ENCODE measurements around the gene TMEM263. TPM values are rescaled to one million over a fixed set of nuclear protein-coding genes. Genes with fewer than 3 reads are reported as not detected.

TMEM263 gene
- total and polyA plus RNA-seq, 2 of the 8 experiments (the other 6 are each of a cell fraction or from before 2014, with no cell fraction given), result 2.9 to 12.3 TPM

GRCh38 chr12:106915635-106916026 is 40.1 kb upstream of the TMEM263 start:
- Histone ChIP-seq H2AFZ (ENCODE audit: low read length) (no peak overlapping the region), H2BK5ac (ENCODE audit: low read depth, low read length) (no peak overlapping the region), H3K23me2 (ENCODE audit: low read depth, low read length) (no peaks in the 10 kb centered on the region), H3K36me3 (ENCODE audit: control insufficient read depth in 2 of 4, insufficient read depth in 4 of 4, low read length in 3 of 4) (no peaks in the 10 kb centered on the region), H3K14ac (ENCODE audit: insufficient read length) (no peak overlapping the region), H3K27ac (ENCODE audit: low read depth, low read length) (no peak overlapping the region), H3K56ac (replicated peaks; ENCODE audit: insufficient read length, low read depth, low read length) (no peak overlapping the region), H3K9ac (replicated peaks in 1 of 4; ENCODE audit: extremely low read depth in 1 of 4, low read depth in 3 of 4, low read length in 3 of 4) (no peak overlapping the region), H4K5ac (ENCODE audit: insufficient read length, low read depth, low read length) (no peak overlapping the region), H3K18ac (ENCODE audit: extremely low read depth, low read length) (no peak overlapping the region), H4K8ac (ENCODE audit: extremely low read depth, insufficient read depth, low read length) (no peak overlapping the region), H3K27me3 (replicated peaks in 1 of 4; ENCODE audit: control insufficient read depth in 3 of 4, extremely low read depth in 1 of 4, insufficient read depth in 3 of 4, low read length in 3 of 4) (no peaks in the 10 kb centered on the region), H3K23ac (ENCODE audit: insufficient read length) (no peak overlapping the region), H2BK15ac (ENCODE audit: low read length) (no peak overlapping the region), H4K20me1 (replicated peaks in 1 of 2; ENCODE audit: control insufficient read depth in 1 of 2, insufficient read depth in 2 of 2, low read length in 2 of 2) (no peaks in the 10 kb centered on the region), H4K91ac (replicated peaks; ENCODE audit: insufficient read length, low read length) (no peak overlapping the region), H2BK12ac (ENCODE audit: low read depth, low read length) (no peak overlapping the region), H3K4me2 (ENCODE audit: insufficient read depth in 1 of 2, low read depth in 2 of 2, low read length in 2 of 2) (no peak overlapping the region), H3K79me2 (ENCODE audit: control insufficient read depth in 1 of 2, insufficient read depth in 2 of 2, low read length in 2 of 2) (no peaks in the 10 kb centered on the region), H3K4me3 (ENCODE audit: extremely low read depth in 1 of 4, insufficient read depth in 2 of 4, low read depth in 3 of 4, low read length in 4 of 4) (no peak overlapping the region), H3K79me1 (ENCODE audit: low read depth, low read length) (no peaks in the 10 kb centered on the region), H3K4me1 (replicated peaks in 1 of 4; ENCODE audit: control insufficient read depth in 3 of 4, insufficient read depth in 4 of 4, low read length in 3 of 4) (peaks cover 0 to 18% (median 14%) of the 10 kb centered on the region in 4 experiments; a peak in 5 of 7 replicates), H2BK120ac (replicated peaks; ENCODE audit: low read depth, low read length) (no peak overlapping the region), H2AK5ac (ENCODE audit: low read depth, low read length) (no peak overlapping the region), H3K9me3 (ENCODE audit: insufficient read depth in 2 of 2, low read depth in 1 of 2, low read length in 1 of 2) (no peaks in the 10 kb centered on the region), H2BK20ac (ENCODE audit: low read length) (no peak overlapping the region), H3K4ac (replicated peaks; ENCODE audit: insufficient read length, low read depth, low read length) (no peak overlapping the region)
- DNase-seq (ENCODE audit: low read depth in 1 of 2, low spot score in 2 of 2) (no peak), FAIRE-seq (no peak)
- POLR2A ChIA-PET (ENCODE audit: partially characterized antibody), result no interaction called here
- CTCF ChIA-PET (ENCODE audit: partially characterized antibody), result interaction anchor here (1.0 kb wide), 1 partner anchor 10 kb away, joined by 4 read pairs; no protein-coding TSS in a partner anchor
- 83% methylated on average over 5 of the region's 5 CpGs; no CpG with 5 or more reads in 1 of the 2 experiments for WGBS, 2 experiments (ENCODE audit: extremely low coverage in 1 of 2, insufficient coverage in 1 of 2, insufficient read length in 1 of 2, insufficient replicate concordance in 2 of 2, low coverage in 1 of 2, low lambda C conversion rate in 2 of 2, missing lambda C conversion rate in 1 of 2)
- no peak for TF ChIP-seq RNF2 (IDR thresholded peaks at IDR 0.05; ENCODE audit: borderline replicate concordance, low read depth, low read length, missing control alignments, poor library complexity, severe bottlenecking)
- no peak for TF ChIP-seq SRF (IDR thresholded peaks at IDR 0.05; ENCODE audit: low read depth, low read length)
- no peak for TF ChIP-seq CBX5 (IDR thresholded peaks at IDR 0.05; ENCODE audit: low read depth, low read length)
- no peak for TF ChIP-seq YY1 (IDR thresholded peaks at IDR 0.05; ENCODE audit: low read depth, low read length)
- no peak for TF ChIP-seq TAF1 (IDR thresholded peaks at IDR 0.05; ENCODE audit: low read depth, low read length)
- no peak for TF ChIP-seq SIN3A (conservative IDR thresholded peaks at IDR 0.05 in 1 of 2, IDR thresholded peaks at IDR 0.05 in 1 of 2; ENCODE audit: low read depth in 1 of 2, low read length in 2 of 2)
- TF ChIP-seq CHD2 (IDR thresholded peaks at IDR 0.05; ENCODE audit: low read length), result no peak
- TF ChIP-seq SAP30 (IDR thresholded peaks at IDR 0.05; ENCODE audit: insufficient read depth, insufficient replicate concordance, low read length), result no peak
- no peak for TF ChIP-seq GABPA (IDR thresholded peaks at IDR 0.05; ENCODE audit: borderline replicate concordance, insufficient read depth, low read length)
- TF ChIP-seq POU5F1 (IDR thresholded peaks at IDR 0.05; ENCODE audit: low read depth, low read length), result no peak
- TF ChIP-seq ZNF274 (IDR thresholded peaks at IDR 0.05; ENCODE audit: borderline replicate concordance, extremely low read depth, low read length), result no peak
- TF ChIP-seq POLR2AphosphoS5 (IDR thresholded peaks at IDR 0.05; ENCODE audit: low read depth, low read length), result no peak
- TF ChIP-seq EP300 (IDR thresholded peaks at IDR 0.05; ENCODE audit: borderline replicate concordance in 1 of 2, low read depth in 2 of 2, low read length in 2 of 2), result no peak
- TF ChIP-seq GTF2F1 (IDR thresholded peaks at IDR 0.05; ENCODE audit: borderline replicate concordance, low read depth, low read length), result no peak

Data from H1 (cell line).